ENCODE measurements around the gene CEP135.

DNA sequence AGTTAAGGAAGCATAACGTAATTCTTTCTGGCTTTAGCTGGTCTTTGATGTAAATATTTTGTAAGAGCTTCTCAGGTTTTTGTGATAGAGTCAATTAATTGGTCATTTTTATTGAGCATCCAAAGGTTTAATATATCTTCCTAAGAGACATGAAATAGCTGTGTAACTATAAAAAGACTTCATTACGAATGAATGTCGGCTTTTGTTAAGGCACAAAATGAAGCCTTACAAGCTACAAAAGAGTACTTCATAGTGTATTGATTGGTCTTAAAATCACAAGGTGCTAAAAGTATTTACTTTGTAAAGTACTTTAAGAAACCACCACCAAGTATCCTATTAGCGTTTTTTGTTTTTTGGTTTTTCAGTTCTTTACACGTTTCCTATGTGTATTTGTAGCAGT lies 104.2 kb downstream of the CEP135 start:
- TF ChIP-seq, protein P1, sequence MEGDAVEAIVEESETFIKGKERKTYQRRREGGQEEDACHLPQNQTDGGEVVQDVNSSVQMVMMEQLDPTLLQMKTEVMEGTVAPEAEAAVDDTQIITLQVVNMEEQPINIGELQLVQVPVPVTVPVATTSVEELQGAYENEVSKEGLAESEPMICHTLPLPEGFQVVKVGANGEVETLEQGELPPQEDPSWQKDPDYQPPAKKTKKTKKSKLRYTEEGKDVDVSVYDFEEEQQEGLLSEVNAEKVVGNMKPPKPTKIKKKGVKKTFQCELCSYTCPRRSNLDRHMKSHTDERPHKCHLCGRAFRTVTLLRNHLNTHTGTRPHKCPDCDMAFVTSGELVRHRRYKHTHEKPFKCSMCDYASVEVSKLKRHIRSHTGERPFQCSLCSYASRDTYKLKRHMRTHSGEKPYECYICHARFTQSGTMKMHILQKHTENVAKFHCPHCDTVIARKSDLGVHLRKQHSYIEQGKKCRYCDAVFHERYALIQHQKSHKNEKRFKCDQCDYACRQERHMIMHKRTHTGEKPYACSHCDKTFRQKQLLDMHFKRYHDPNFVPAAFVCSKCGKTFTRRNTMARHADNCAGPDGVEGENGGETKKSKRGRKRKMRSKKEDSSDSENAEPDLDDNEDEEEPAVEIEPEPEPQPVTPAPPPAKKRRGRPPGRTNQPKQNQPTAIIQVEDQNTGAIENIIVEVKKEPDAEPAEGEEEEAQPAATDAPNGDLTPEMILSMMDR (IDR thresholded peaks at IDR 0.05; ENCODE audit: borderline replicate concordance, extremely low read depth, low read length, poor library complexity, severe bottlenecking): no peak
- no peak for TF ChIP-seq EZH2 (IDR thresholded peaks at IDR 0.05; ENCODE audit: borderline replicate concordance, low read depth, low read length, severe bottlenecking)
